Measurements from ENCODE around the gene DSC2. TPM values are rescaled to one million over a fixed set of nuclear protein-coding genes. Genes with fewer than 3 reads are reported as not detected.
A peak's percentile ranks its signal among the peaks of the same experiment; 100 is the strongest.

Gene DSC2
- total and polyA plus RNA-seq, 2 of the 8 experiments (the other 6 are each of a cell fraction or from before 2014, with no cell fraction given): 4.6 to 39.7 TPM

- H3K4ac ChIP-seq (replicated peaks; ENCODE audit: insufficient read length, low read depth, low read length): no peak overlapping the region
- no peak overlapping the region for H4K91ac ChIP-seq (replicated peaks; ENCODE audit: insufficient read length, low read length)
- H4K8ac ChIP-seq (ENCODE audit: extremely low read depth, insufficient read depth, low read length): no peak overlapping the region
- H2BK15ac ChIP-seq (ENCODE audit: low read length): no peak overlapping the region
- DNase-seq (ENCODE audit: low read depth in 1 of 2, low spot score in 2 of 2) (no peak), FAIRE-seq (no peak)
- H3K18ac ChIP-seq (ENCODE audit: extremely low read depth, low read length): no peak overlapping the region
- H3K79me1 ChIP-seq (ENCODE audit: low read depth, low read length): no peaks in the 10 kb centered on the region
- WGBS, 2 experiments (ENCODE audit: extremely low coverage in 1 of 2, insufficient coverage in 1 of 2, insufficient read length in 1 of 2, insufficient replicate concordance in 2 of 2, low coverage in 1 of 2, low lambda C conversion rate in 2 of 2, missing lambda C conversion rate in 1 of 2): 87% methylated on average over 4 of the region's 4 CpGs; no CpG with 5 or more reads in 1 of the 2 experiments
- no peak overlapping the region for H3K9ac ChIP-seq (replicated peaks in 1 of 4; ENCODE audit: extremely low read depth in 1 of 4, low read depth in 3 of 4, low read length in 3 of 4)
- no peaks in the 10 kb centered on the region for H3K4me1 ChIP-seq (replicated peaks in 1 of 4; ENCODE audit: control insufficient read depth in 3 of 4, insufficient read depth in 4 of 4, low read length in 3 of 4)
- no peaks in the 10 kb centered on the region for H4K20me1 ChIP-seq (replicated peaks in 1 of 2; ENCODE audit: control insufficient read depth in 1 of 2, insufficient read depth in 2 of 2, low read length in 2 of 2)
- no peaks in the 10 kb centered on the region for H3K36me3 ChIP-seq (ENCODE audit: control insufficient read depth in 2 of 4, insufficient read depth in 4 of 4, low read length in 3 of 4)
- no peak overlapping the region for H3K56ac ChIP-seq (replicated peaks; ENCODE audit: insufficient read length, low read depth, low read length)
- no peak overlapping the region for H2AK5ac ChIP-seq (ENCODE audit: low read depth, low read length)
- H3K4me3 ChIP-seq (ENCODE audit: extremely low read depth in 1 of 4, insufficient read depth in 2 of 4, low read depth in 3 of 4, low read length in 4 of 4): no peak overlapping the region
- H2BK5ac ChIP-seq (ENCODE audit: low read depth, low read length): no peak overlapping the region
- 0 out of 2 replicates have a peak overlapping the region, but pooled peaks have one; percentile 27 for H2AFZ ChIP-seq (ENCODE audit: low read length)
- TF ChIP-seq CBX5 (IDR thresholded peaks at IDR 0.05; ENCODE audit: low read depth, low read length): no peak
- TF ChIP-seq TBP (IDR thresholded peaks at IDR 0.05; ENCODE audit: low read depth, low read length): no peak
- no peak overlapping the region for H2BK120ac ChIP-seq (replicated peaks; ENCODE audit: low read depth, low read length)
- no peak overlapping the region for H2BK20ac ChIP-seq (ENCODE audit: low read length)
- no peak overlapping the region for H3K27ac ChIP-seq (ENCODE audit: low read depth, low read length)
- no peaks in the 10 kb centered on the region for H3K23me2 ChIP-seq (ENCODE audit: low read depth, low read length)
- H2BK12ac ChIP-seq (ENCODE audit: low read depth, low read length): no peak overlapping the region
- POLR2A ChIA-PET (ENCODE audit: partially characterized antibody): no interaction called here
- no peak overlapping the region for H3K14ac ChIP-seq (ENCODE audit: insufficient read length)
- H3K4me2 ChIP-seq (ENCODE audit: insufficient read depth in 1 of 2, low read depth in 2 of 2, low read length in 2 of 2): no peak overlapping the region
- CTCF ChIA-PET (ENCODE audit: partially characterized antibody): no interaction called here
- no peak overlapping the region for H4K5ac ChIP-seq (ENCODE audit: insufficient read length, low read depth, low read length)
- no peaks in the 10 kb centered on the region for H3K79me2 ChIP-seq (ENCODE audit: control insufficient read depth in 1 of 2, insufficient read depth in 2 of 2, low read length in 2 of 2)
- H3K27me3 ChIP-seq (replicated peaks in 1 of 4; ENCODE audit: control insufficient read depth in 3 of 4, extremely low read depth in 1 of 4, insufficient read depth in 3 of 4, low read length in 3 of 4): no peaks in the 10 kb centered on the region
- no peaks in the 10 kb centered on the region for H3K9me3 ChIP-seq (ENCODE audit: insufficient read depth in 2 of 2, low read depth in 1 of 2, low read length in 1 of 2)
- no peak overlapping the region for H3K23ac ChIP-seq (ENCODE audit: insufficient read length)
These were observed 32.8 kb upstream of the DSC2 start for GRCh38 chr18:31134988-31135529.

All from H1 (cell line).